ENCODE data around the gene DOCK6.

GRCh38 chr19:11304936-11305335 is 42.6 kb upstream of the DOCK6 start:
- TF ChIP-seq CTCF (conservative IDR thresholded peaks at IDR 0.05; ENCODE audit: low read length) (no peak), EZH2phosphoT487 (IDR thresholded peaks at IDR 0.05; ENCODE audit: borderline replicate concordance, low read depth, low read length) (no peak)
